ENCODE measurements around the gene SLC26A9. TPM values are rescaled to one million over a fixed set of nuclear protein-coding genes. Genes with fewer than 3 reads are reported as not detected.

Gene SLC26A9
- total RNA-seq, 1 experiment from 2014 or later, result not detected

- no peak for TF ChIP-seq SIN3A (IDR thresholded peaks at IDR 0.05; ENCODE audit: borderline replicate concordance, insufficient read depth, low read depth, low read length)
- TF ChIP-seq POLR2AphosphoS5 (IDR thresholded peaks at IDR 0.05; ENCODE audit: low read depth, low read length), result no peak
- TF ChIP-seq REST (IDR thresholded peaks at IDR 0.05; ENCODE audit: insufficient read depth in 1 of 2, low read depth in 2 of 2, low read length in 1 of 2), result no peak
- TF ChIP-seq CTCF (IDR thresholded peaks at IDR 0.05), result no peak
- TF ChIP-seq TCF7L2 (IDR thresholded peaks at IDR 0.05; ENCODE audit: low read depth, low read length), result no peak
- BruUV-seq (replicated peaks), result no TSS peak
- intact Hi-C loops (cut with micrococcal nuclease; ENCODE audit: unreplicated experiment) (no loop called here), in situ Hi-C loops (cut with HindIII; ENCODE audit: low pct_unique_long_range_greater_than_20kb, low sequenced_read_pairs) (no loop called here)
- ATAC-seq, result no peak
- no peak overlapping the region for H3K4me3 ChIP-seq (ENCODE audit: low read depth in 2 of 2, low read length in 2 of 2)
- H3K4me1 ChIP-seq (ENCODE audit: control insufficient read depth, insufficient read depth, low read length), result peaks cover 6% of the 10 kb centered on the region; the same call in 1 of the 2 replicates
- POLR2A ChIA-PET, result no interaction called here
- no peak overlapping the region for H3K27ac ChIP-seq (ENCODE audit: low read length)
- CTCF ChIA-PET, result no interaction called here
- no peaks in the 10 kb centered on the region for H3K36me3 ChIP-seq (ENCODE audit: control insufficient read depth, insufficient read depth, low read length)
- DNase-seq (ENCODE audit: low read depth, low spot score), result no peak
- H3K9me3 ChIP-seq (ENCODE audit: control insufficient read depth, insufficient read depth, low read depth, low read length), result no peaks in the 10 kb centered on the region
- H3K27me3 ChIP-seq (ENCODE audit: control insufficient read depth, insufficient read depth, low read length), result peaks cover 2% of the 10 kb centered on the region; the same call in 1 of the 2 replicates
These were observed 16.0 kb downstream of the SLC26A9 start for GRCh38 chr1:205927247-205927646.

GRCh38 chr1:205926636-205927035 is 16.6 kb downstream of the SLC26A9 start:
- POLR2A ChIA-PET, result no interaction called here
- intact Hi-C loops (cut with micrococcal nuclease; ENCODE audit: unreplicated experiment), result no loop called here
- H3K36me3 ChIP-seq (ENCODE audit: control insufficient read depth, insufficient read depth, low read length), result no peaks in the 10 kb centered on the region
- in situ Hi-C loops (cut with HindIII; ENCODE audit: low pct_unique_long_range_greater_than_20kb, low sequenced_read_pairs), result no loop called here
- BruUV-seq (replicated peaks), result no TSS peak
- no peak overlapping the region for H3K27ac ChIP-seq (ENCODE audit: low read length)
- no peak for TF ChIP-seq CTCF (IDR thresholded peaks at IDR 0.05)
- TF ChIP-seq TCF7L2 (IDR thresholded peaks at IDR 0.05; ENCODE audit: low read depth, low read length), result no peak
- TF ChIP-seq POLR2AphosphoS5 (IDR thresholded peaks at IDR 0.05; ENCODE audit: low read depth, low read length), result no peak
- no peak for TF ChIP-seq REST (IDR thresholded peaks at IDR 0.05; ENCODE audit: insufficient read depth in 1 of 2, low read depth in 2 of 2, low read length in 1 of 2)
- no peak for TF ChIP-seq SIN3A (IDR thresholded peaks at IDR 0.05; ENCODE audit: borderline replicate concordance, insufficient read depth, low read depth, low read length)
- 0 out of 2 replicates have a peak, but pooled peaks cover 2% of the 10 kb centered on the region for H3K27me3 ChIP-seq (ENCODE audit: control insufficient read depth, insufficient read depth, low read length)
- CTCF ChIA-PET, result no interaction called here
- H3K4me1 ChIP-seq (ENCODE audit: control insufficient read depth, insufficient read depth, low read length), result peaks cover 6% of the 10 kb centered on the region; the same call in 1 of the 2 replicates
- no peaks in the 10 kb centered on the region for H3K9me3 ChIP-seq (ENCODE audit: control insufficient read depth, insufficient read depth, low read depth, low read length)
- ATAC-seq (no peak), DNase-seq (ENCODE audit: low read depth, low spot score) (no peak)
- no peak overlapping the region for H3K4me3 ChIP-seq (ENCODE audit: low read depth in 2 of 2, low read length in 2 of 2)
